Measurements from ENCODE around the gene DENND2C.

The DENND2C gene

GRCh38 chr1:114651893-114652292, 18.0 kb downstream of the DENND2C start:
- Mint-ChIP-seq H3K36me3 (no peaks in the 10 kb centered on the region), H3K4me3 (no peak overlapping the region), H3K9me3 (no peaks in the 10 kb centered on the region), H3K27ac (no peak overlapping the region), H3K4me1 (no peaks in the 10 kb centered on the region), H3K27me3 (no peaks in the 10 kb centered on the region)

GRCh38 chr1:114648503-114648902, 21.3 kb downstream of the DENND2C start:
- Mint-ChIP-seq H3K4me1 (no peaks in the 10 kb centered on the region), H3K9me3 (no peaks in the 10 kb centered on the region), H3K4me3 (no peak overlapping the region), H3K27ac (no peak overlapping the region), H3K36me3 (no peaks in the 10 kb centered on the region), H3K27me3 (no peaks in the 10 kb centered on the region)

DNA sequence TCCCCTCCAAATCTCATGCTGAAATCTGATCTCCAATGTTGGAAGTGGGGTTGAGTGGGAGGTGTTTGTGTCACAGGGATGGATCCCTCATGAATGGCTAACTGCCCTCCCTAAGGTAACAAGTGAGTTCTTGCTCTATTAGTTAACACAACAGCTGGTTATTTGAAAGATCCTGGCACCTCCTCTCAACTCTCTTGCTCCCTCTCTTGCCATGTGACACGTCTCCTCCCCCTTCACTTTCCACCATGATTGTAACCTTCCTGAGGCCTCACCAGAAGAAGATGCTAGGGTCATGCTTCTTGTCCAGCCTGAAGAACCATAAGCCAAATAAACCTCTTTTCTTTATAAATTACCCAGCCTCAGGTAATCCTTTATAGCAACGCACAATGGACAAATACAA, 28.5 kb downstream of the DENND2C start:
- H3K27ac Mint-ChIP-seq, result no peak overlapping the region
- H3K36me3 Mint-ChIP-seq, result no peaks in the 10 kb centered on the region
- no peaks in the 10 kb centered on the region for H3K27me3 Mint-ChIP-seq
- no peaks in the 10 kb centered on the region for H3K9me3 Mint-ChIP-seq
- no peaks in the 10 kb centered on the region for H3K4me1 Mint-ChIP-seq
- no peak overlapping the region for H3K4me3 Mint-ChIP-seq

GRCh38 chr1:114638910-114639309, 30.9 kb downstream of the DENND2C start:
- Mint-ChIP-seq H3K4me1 (no peaks in the 10 kb centered on the region), H3K4me3 (no peak overlapping the region), H3K36me3 (no peaks in the 10 kb centered on the region), H3K27me3 (peaks cover 1% of the 10 kb centered on the region), H3K9me3 (no peaks in the 10 kb centered on the region), H3K27ac (no peak overlapping the region)

DNA sequence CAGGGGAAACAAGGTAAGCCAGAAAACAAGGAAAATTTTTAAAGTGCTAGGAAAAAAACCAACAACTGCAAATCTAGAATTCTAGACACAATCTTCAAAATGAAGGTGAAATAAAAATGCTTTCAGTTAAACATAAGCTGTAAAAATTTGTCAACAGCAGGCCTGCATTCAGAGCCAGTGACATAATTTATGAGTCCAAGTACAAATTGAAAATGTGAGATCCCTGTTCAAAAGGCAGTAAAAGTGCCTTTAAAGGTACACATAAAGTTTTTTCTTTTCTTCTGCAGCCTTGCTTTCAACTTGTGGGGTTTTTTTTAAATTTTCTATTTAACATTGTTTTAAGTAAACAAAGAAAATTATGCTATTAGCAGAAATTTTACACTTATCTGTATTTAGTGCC, 37.4 kb downstream of the DENND2C start:
- H3K4me3 Mint-ChIP-seq, result no peak overlapping the region
- peaks cover 10% of the 10 kb centered on the region for H3K27me3 Mint-ChIP-seq
- H3K4me1 Mint-ChIP-seq, result no peaks in the 10 kb centered on the region
- H3K27ac Mint-ChIP-seq, result no peak overlapping the region
- H3K9me3 Mint-ChIP-seq, result no peaks in the 10 kb centered on the region
- peaks cover 4% of the 10 kb centered on the region for H3K36me3 Mint-ChIP-seq

- Mint-ChIP-seq H3K27ac (no peak overlapping the region), H3K27me3 (peaks cover 8% of the 10 kb centered on the region), H3K4me3 (no peak overlapping the region), H3K36me3 (peaks cover 2% of the 10 kb centered on the region), H3K4me1 (no peaks in the 10 kb centered on the region), H3K9me3 (no peaks in the 10 kb centered on the region)
Observed at GRCh38 chr1:114627107-114627506, 42.7 kb downstream of the DENND2C start.

DNA sequence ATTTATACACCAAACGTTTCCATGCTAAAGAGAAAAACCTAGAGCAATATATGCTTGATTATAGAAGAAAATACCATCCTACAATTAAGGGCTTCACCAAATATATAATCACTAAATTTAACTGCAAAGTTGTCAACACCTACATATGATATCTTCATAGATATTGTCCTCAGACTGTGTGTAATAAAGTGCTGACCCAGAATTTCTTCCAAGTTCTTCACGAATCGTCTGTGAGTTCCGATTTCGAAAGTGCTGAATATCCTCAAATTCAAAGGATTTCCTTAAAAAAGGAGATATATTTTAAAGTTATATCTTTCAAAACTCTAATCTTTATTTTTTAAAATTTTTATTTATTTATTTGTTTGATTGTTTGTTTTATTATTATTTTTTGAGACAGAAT, 46.5 kb downstream of the DENND2C start:
- Mint-ChIP-seq H3K27me3 (no peaks in the 10 kb centered on the region), H3K27ac (no peak overlapping the region), H3K9me3 (no peaks in the 10 kb centered on the region), H3K4me3 (no peak overlapping the region), H3K36me3 (no peaks in the 10 kb centered on the region), H3K4me1 (no peaks in the 10 kb centered on the region)

- Mint-ChIP-seq H3K4me3 (no peak overlapping the region), H3K4me1 (no peaks in the 10 kb centered on the region), H3K27ac (no peak overlapping the region), H3K36me3 (peaks cover 2% of the 10 kb centered on the region), H3K27me3 (no peaks in the 10 kb centered on the region), H3K9me3 (no peaks in the 10 kb centered on the region)
Observed at GRCh38 chr1:114620419-114620818, 49.4 kb downstream of the DENND2C start.

- Mint-ChIP-seq H3K27me3 (no peaks in the 10 kb centered on the region), H3K36me3 (peaks cover 2% of the 10 kb centered on the region), H3K27ac (no peak overlapping the region), H3K4me3 (no peak overlapping the region), H3K9me3 (no peaks in the 10 kb centered on the region), H3K4me1 (no peaks in the 10 kb centered on the region)
Observed at GRCh38 chr1:114618606-114619005, 51.2 kb downstream of the DENND2C start.

DNA sequence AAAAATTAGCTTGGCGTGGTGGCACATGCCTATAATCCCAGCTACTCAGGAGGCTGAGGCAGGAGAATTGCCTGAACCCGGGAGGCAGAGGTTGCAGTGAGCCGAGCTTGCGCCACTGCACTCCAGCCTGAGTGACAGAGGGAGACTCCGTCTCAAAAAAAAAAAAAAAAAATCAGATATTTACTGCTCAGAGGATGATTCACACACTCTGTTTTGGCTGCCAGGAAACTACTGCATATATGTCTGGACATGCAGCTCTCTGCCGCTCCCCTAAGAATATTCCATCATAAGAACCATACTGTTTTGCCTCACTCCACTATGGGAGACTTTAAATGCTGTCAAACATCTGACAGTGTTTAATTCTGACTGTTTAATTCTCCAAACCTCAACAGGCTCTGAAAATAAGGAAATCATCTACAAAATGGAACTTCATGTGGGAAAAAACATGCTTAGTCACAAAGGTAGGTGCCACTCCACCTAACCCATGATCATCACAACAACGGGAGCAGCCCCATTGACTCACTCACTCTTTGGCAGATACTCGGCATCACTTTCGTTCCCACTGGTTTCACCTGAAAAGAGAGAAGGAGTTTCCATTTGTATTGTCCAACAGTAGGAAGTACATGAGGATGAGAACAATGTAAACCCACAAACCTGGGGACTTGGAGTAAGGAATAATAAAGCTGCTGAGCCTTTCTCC, 59.2 kb downstream of the DENND2C start:
- Mint-ChIP-seq H3K4me1 (no peaks in the 10 kb centered on the region), H3K27ac (no peak overlapping the region), H3K27me3 (no peaks in the 10 kb centered on the region), H3K9me3 (no peaks in the 10 kb centered on the region), H3K36me3 (no peaks in the 10 kb centered on the region), H3K4me3 (no peak overlapping the region)

- Mint-ChIP-seq H3K4me1 (no peaks in the 10 kb centered on the region), H3K36me3 (peaks cover under 1% of the 10 kb centered on the region), H3K27me3 (no peaks in the 10 kb centered on the region), H3K4me3 (no peak overlapping the region), H3K9me3 (no peaks in the 10 kb centered on the region), H3K27ac (no peak overlapping the region)
Observed at GRCh38 chr1:114609826-114610225, 60.0 kb downstream of the DENND2C start.

- Mint-ChIP-seq H3K27me3 (no peaks in the 10 kb centered on the region), H3K4me3 (no peak overlapping the region), H3K9me3 (no peaks in the 10 kb centered on the region), H3K27ac (no peak overlapping the region), H3K4me1 (no peaks in the 10 kb centered on the region), H3K36me3 (peaks cover 3% of the 10 kb centered on the region)
Observed at GRCh38 chr1:114609026-114609425, 60.8 kb downstream of the DENND2C start.

GRCh38 chr1:114607223-114607622, 62.6 kb downstream of the DENND2C start:
- Mint-ChIP-seq H3K4me3 (no peak overlapping the region), H3K27ac (no peak overlapping the region), H3K36me3 (peaks cover 6% of the 10 kb centered on the region), H3K4me1 (no peaks in the 10 kb centered on the region), H3K9me3 (no peaks in the 10 kb centered on the region), H3K27me3 (no peaks in the 10 kb centered on the region)

DNA sequence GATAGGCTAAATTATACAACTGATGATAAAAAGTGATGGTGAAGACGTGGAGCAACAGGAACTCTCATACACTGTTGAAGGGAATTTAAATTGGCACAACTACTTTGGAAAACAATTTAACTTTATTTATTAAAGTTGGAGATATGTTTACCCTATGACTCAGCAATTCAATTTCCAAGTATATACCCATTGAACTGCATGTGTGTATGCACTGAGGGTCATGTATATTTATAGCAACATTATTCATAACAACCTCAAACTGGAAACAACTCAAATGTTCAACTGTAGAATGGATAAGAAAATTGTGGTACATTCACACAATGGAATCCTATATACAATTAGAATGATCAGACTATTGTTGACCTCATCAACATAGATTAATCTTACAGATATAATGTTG, 71.9 kb downstream of the DENND2C start:
- Mint-ChIP-seq H3K4me3 (no peak overlapping the region), H3K27me3 (peaks cover 4% of the 10 kb centered on the region), H3K36me3 (peaks cover 2% of the 10 kb centered on the region), H3K9me3 (no peaks in the 10 kb centered on the region), H3K4me1 (no peaks in the 10 kb centered on the region), H3K27ac (no peak overlapping the region)

DNA sequence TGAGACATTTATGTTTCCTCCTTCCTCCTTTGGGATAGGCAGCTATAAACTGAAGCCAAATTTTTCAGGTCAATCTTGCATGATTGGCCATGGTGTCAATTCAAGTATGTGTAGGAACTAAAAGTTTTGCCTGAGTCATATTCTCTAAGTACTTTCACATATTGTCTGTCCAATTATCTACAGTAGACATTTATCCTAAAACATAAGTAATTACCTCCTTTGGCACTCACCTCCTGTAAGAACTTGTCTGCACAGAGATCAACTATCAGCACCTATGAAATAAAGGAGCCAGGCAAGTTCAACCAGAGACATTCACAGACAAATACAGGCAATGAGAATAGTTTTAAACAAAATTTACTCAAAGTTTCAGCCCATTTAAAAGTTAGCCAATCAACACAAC, 74.2 kb downstream of the DENND2C start:
- Mint-ChIP-seq H3K4me3 (no peak overlapping the region), H3K27ac (no peak overlapping the region), H3K4me1 (no peaks in the 10 kb centered on the region), H3K9me3 (no peaks in the 10 kb centered on the region), H3K27me3 (peaks cover 7% of the 10 kb centered on the region), H3K36me3 (peaks cover 4% of the 10 kb centered on the region)

GRCh38 chr1:114594046-114594445, 75.8 kb downstream of the DENND2C start:
- Mint-ChIP-seq H3K4me3 (no peak overlapping the region), H3K36me3 (peaks cover 4% of the 10 kb centered on the region), H3K4me1 (no peaks in the 10 kb centered on the region), H3K9me3 (no peaks in the 10 kb centered on the region), H3K27ac (no peak overlapping the region), H3K27me3 (peaks cover 7% of the 10 kb centered on the region)

DNA sequence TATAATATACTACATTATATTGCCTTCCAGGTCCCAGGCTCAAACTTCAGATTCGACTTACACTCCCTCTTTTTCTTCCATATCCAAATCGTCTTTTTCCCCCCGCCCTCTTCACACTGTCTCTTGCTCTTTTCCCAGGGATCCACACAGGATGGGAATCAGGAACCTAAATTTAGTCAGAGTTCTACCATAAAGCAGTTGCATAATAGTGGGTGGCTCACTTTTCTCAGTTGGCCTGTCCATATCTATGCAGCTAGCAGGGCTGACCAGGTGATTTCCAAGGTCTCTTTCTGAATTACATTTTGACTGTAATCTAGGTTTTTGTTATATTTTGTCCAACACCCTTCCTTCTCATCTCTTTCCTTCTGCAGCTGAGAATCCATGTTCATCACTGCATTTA, 80.7 kb downstream of the DENND2C start:
- Mint-ChIP-seq H3K9me3 (no peaks in the 10 kb centered on the region), H3K36me3 (peaks cover 6% of the 10 kb centered on the region), H3K27me3 (peaks cover 7% of the 10 kb centered on the region), H3K4me1 (no peaks in the 10 kb centered on the region), H3K27ac (no peak overlapping the region), H3K4me3 (no peak overlapping the region)
